Activated CD4-positive, alpha-beta T cell treated with anti-CD3 and anti-CD28 coated beads for 36 hours (primary cell): Measurements from ENCODE around the gene ZFYVE28. TPM values are rescaled to one million over a fixed set of nuclear protein-coding genes. Genes with fewer than 3 reads are reported as not detected.
"Not testable (repeated sequence)": the region's sequence is repeated elsewhere in the genome, so short reads cannot be mapped to it uniquely, and the experiment has no call there.

ENCODE experiments used
- ATAC-seq: fragments of 200-7000 bp; cut with Tn5 transposase; one replicate; pipeline ENCODE4 v1.10.0; 2021; ENCODE audit warnings: mild to moderate bottlenecking, moderate library complexity
- CTCF ChIA-PET: fragments of 350-600 bp; sonication (Branson Sonifier 250); formaldehyde crosslinking; loops from one replicate; lab custom pipeline; 2021; ENCODE audit warnings: antibody characterized with exemption; lab: Charles Lee
- POLR2A ChIA-PET: fragments of 350-600 bp; sonication (Branson Sonifier 250); formaldehyde crosslinking; loops from one replicate; lab custom pipeline; 2021; ENCODE audit warnings: antibody characterized with exemption, inconsistent platforms; lab: Charles Lee
- DNase-seq: peaks from one replicate; pipeline ENCODE4 v3.0.0-alpha.2; 2020
- H3K27ac Mint-ChIP-seq: one replicate; pipeline ENCODE4 v1.8.0; 2021; ENCODE audit warnings: mixed read lengths
- H3K27me3 Mint-ChIP-seq: one replicate; pipeline ENCODE4 v1.8.0; 2021; ENCODE audit warnings: mixed read lengths
- H3K36me3 Mint-ChIP-seq: one replicate; pipeline ENCODE4 v1.8.0; 2021; ENCODE audit warnings: low read depth, mixed read lengths
- H3K4me1 Mint-ChIP-seq: one replicate; pipeline ENCODE4 v1.8.0; 2021; ENCODE audit warnings: mixed read lengths
- H3K4me3 Mint-ChIP-seq: one replicate; pipeline ENCODE4 v1.8.0; 2021; ENCODE audit warnings: mild to moderate bottlenecking, moderate library complexity, mixed read lengths
- H3K9me3 Mint-ChIP-seq: one replicate; pipeline ENCODE4 v1.8.0; 2021; ENCODE audit warnings: low read depth, mixed read lengths
- intact Hi-C, 2 experiments: fragments of 100-400 bp; cut with DNase I in 1 of 2; cut with micrococcal nuclease in 1 of 2; formaldehyde crosslinking; loops; one replicate each; pipeline versions ENCODE4 v1.14.2 to v1.15.1; 2022 to 2024; cut with DNase I, micrococcal nuclease
- total RNA-seq, 2 experiments: library from RNA; stranded (reverse); gene quantifications; one replicate each; pipeline ENCODE4 v1.2.3, GENCODE V29; 2021

The ZFYVE28 gene
- total RNA-seq, 2 experiments from 2014 or later, result 8.7 to 9.3 TPM

- intact Hi-C loops, result loop anchor here (2.0 to 5.0 kb wide), 9 partner anchors 39 to 1713 kb away; partner anchors contain the start of genes ADD1 (in 1 of the 2), FAM193A (in 1 of the 2), NSD2 (in 1 of the 2) and SLBP (in 1 of the 2)
- Mint-ChIP-seq H3K4me3 (no peak overlapping the region), H3K27me3 (no peaks in the 10 kb centered on the region), H3K9me3 (no peaks in the 10 kb centered on the region), H3K27ac (peak overlapping the region; percentile 40), H3K36me3 (peaks cover 18% of the 10 kb centered on the region), H3K4me1 (peaks cover 38% of the 10 kb centered on the region)
- ChIA-PET CTCF (interaction anchor here (1.0 kb wide), 2 partner anchors 169 to 175 kb away, joined by 3 read pairs; partner anchors contain the start of gene CFAP99), POLR2A (interaction anchor here (0.6 to 0.7 kb wide), 2 partner anchors 18 to 619 kb away, joined by 3 read pairs; partner anchors contain the start of gene MXD4)
- peak; percentile 43 for DNase-seq
- no peak for ATAC-seq
Observed at GRCh38 chr4:2243681-2244380, 174.6 kb downstream of the ZFYVE28 start.

DNA sequence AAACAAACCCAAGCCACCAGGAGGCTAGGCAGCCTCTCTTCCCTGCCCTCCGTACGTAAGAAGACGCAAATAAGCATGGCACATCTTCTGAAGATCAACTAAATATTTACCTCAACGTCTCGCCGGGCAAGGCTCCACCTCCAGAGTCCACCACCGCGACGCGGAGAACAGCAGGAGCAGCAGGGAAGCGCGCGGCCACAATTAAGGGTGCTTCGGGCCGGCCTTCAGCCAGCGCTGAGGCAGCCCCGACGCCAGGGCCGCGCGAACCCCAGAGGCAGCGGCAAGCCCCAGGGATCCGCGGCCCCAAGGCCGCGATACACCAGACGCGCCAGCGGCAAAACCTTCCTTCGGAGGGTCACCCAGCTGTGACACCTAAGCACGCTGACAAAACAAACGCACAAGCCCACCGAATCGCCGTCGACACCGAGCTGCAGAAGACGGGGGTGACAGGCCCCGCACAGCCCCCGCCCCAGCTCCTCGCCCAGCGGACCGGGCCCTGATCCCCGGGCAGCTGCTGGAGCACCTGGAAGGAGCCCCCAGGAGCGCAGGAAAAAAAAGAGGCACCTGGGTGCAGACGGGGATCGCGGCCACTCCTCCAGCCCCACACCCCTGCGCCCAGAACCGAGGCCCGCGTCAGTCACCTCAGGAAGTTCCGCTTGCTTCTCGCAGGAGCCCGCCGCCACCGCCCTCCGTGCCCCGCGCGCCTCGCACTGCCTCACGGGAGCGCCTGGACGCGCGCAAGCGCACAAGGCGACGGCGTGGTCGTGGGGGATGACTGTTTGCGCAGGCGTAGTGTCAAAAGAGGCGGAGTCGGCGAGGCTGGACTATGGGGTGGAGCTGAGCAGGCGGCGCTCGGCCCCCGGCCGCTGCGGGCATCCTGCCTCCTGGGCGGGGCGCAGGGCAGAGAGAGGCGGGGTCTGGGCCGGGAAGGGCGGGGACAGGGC is 176.8 kb downstream of the ZFYVE28 start, which contains the start of the genes HAUS3 and POLN:
Gene HAUS3 (minus strand): TSS at position 712 of the 944 bp plus-strand sequence. CDS start 1,175 bp downstream, outside the sequence.
Gene POLN (minus strand): TSS at position 712 of the 944 bp plus-strand sequence. CDS start 12,890 bp downstream, outside the sequence.
- ChIA-PET CTCF (interaction anchor here (0.6 to 4.4 kb wide), 7 partner anchors 14 to 719 kb away, joined by 3 to 25 read pairs (median 3); partner anchors contain the start of genes CFAP99 and ZFYVE28), POLR2A (interaction anchor here (0.8 to 2.9 kb wide), 5 partner anchors 18 to 227 kb away, joined by 3 to 15 read pairs (median 3); partner anchors contain the start of genes MXD4 and RNF4)
- H3K4me1 Mint-ChIP-seq, result peaks cover 54% of the 10 kb centered on the region
- H3K36me3 Mint-ChIP-seq, result peaks cover 32% of the 10 kb centered on the region
- H3K4me3 Mint-ChIP-seq, result peak within 1 kb of the TSS; percentile 91
- peak within 1 kb of the TSS; percentile 88 for H3K27ac Mint-ChIP-seq
- peak; percentile 97 for ATAC-seq
- peak; percentile 99 for DNase-seq
- H3K27me3 Mint-ChIP-seq, result no peaks in the 10 kb centered on the region
- intact Hi-C loops, result loop anchor here (1.0 to 5.0 kb wide), 19 partner anchors 21 to 1716 kb away; partner anchors contain the start of genes CFAP99 (in 2 of the 2), FAM193A (in 2 of the 2), MXD4 (in 2 of the 2) and RNF4 (in 2 of the 2)
- H3K9me3 Mint-ChIP-seq, result no peaks in the 10 kb centered on the region

- DNase-seq (no peak), ATAC-seq (no peak)
- Mint-ChIP-seq H3K9me3 (no peaks in the 10 kb centered on the region), H3K4me3 (peak overlapping the region; percentile 91), H3K36me3 (peaks cover 36% of the 10 kb centered on the region), H3K4me1 (peaks cover 59% of the 10 kb centered on the region), H3K27me3 (no peaks in the 10 kb centered on the region), H3K27ac (peak overlapping the region; percentile 88)
- POLR2A ChIA-PET, result interaction anchor here (1.4 to 2.9 kb wide), 2 partner anchors 21 to 227 kb away, joined by 3 to 15 read pairs; partner anchors contain the start of gene MXD4
- CTCF ChIA-PET, result interaction anchor here (0.6 to 4.4 kb wide), 6 partner anchors 15 to 223 kb away, joined by 3 to 25 read pairs (median 3); partner anchors contain the start of genes CFAP99 and ZFYVE28
- intact Hi-C loops, result loop anchor here in 1 of 2 experiments (2.0 to 5.0 kb wide), 5 partner anchors 506 to 1716 kb away; partner anchors contain the start of gene ADD1
Observed at GRCh38 chr4:2241003-2241402, 177.4 kb downstream of the ZFYVE28 start.

DNA sequence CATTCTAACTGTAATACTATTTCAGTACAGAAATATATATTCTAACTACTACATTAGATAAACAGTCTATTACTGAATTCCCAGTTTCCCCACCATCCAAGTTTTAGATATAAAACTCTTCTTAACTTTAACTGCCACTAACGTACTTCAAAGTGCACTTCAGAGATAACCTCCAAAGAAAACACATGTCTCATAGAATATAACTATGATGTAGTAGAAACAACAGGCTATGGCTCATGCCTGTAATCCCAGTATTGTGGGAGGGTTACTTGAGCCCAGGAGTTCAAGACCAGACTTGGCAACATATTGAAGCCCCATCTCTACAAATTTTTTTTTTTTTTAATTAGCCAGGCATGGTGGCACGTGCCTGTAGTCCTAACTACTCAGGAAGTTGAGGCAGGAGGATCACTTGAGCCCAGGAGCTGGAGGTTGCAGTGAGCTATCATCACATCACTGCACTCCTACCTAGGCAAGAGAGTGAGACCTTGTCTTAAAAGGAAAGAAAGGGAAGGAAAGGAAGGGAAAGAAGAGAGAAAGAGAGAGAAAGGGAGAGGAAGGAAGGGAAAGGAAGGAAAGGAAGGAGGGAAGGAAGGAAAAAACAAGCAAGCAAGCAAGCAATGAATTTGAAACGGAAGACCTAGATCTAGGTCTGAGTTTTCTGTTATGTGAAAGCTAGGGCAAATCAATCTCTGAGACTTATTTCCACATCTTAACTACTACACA is 181.3 kb downstream of the ZFYVE28 start:
- no peaks in the 10 kb centered on the region for H3K9me3 Mint-ChIP-seq
- H3K4me3 Mint-ChIP-seq, result peak overlapping the region; percentile 29
- intact Hi-C loops, result no loop called here
- H3K4me1 Mint-ChIP-seq, result peaks cover 59% of the 10 kb centered on the region
- peak overlapping the region; percentile 70 for H3K27ac Mint-ChIP-seq
- H3K27me3 Mint-ChIP-seq, result no peaks in the 10 kb centered on the region
- peaks cover 50% of the 10 kb centered on the region for H3K36me3 Mint-ChIP-seq
- CTCF ChIA-PET, result interaction anchor here (0.7 to 4.4 kb wide), 5 partner anchors 16 to 492 kb away, joined by 3 to 25 read pairs (median 6); partner anchors contain the start of gene RNF4
- POLR2A ChIA-PET, result interaction anchor here (0.6 kb wide), 1 partner anchor 224 kb away, joined by 3 read pairs; no protein-coding TSS in a partner anchor
- no peak for DNase-seq
- no peak for ATAC-seq

DNA sequence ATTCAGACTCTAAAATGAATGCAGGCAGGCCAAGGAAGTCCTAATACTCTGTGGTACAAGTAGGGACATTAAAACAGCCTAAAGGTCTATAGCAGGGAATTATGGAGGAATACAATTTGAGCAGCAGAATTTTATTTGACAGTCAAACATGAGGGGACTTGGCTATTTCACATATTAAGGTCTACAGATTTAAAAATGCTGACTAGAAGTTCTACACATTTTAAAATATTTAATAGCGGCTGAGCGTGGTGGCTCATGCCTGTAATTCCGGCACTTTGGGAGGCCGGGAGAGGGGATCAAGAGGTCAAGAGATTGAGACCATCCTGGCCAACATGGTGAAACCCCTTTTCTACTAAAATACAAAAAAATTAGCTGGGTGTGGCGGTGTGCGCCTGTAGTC is 187.4 kb downstream of the ZFYVE28 start:
- POLR2A ChIA-PET, result interaction anchor here (0.5 kb wide), 1 partner anchor 137 kb away, joined by 3 read pairs; no protein-coding TSS in a partner anchor
- H3K9me3 Mint-ChIP-seq, result no peaks in the 10 kb centered on the region
- H3K4me3 Mint-ChIP-seq, result no peak overlapping the region
- no peak overlapping the region for H3K27ac Mint-ChIP-seq
- intact Hi-C loops, result no loop called here
- no peaks in the 10 kb centered on the region for H3K27me3 Mint-ChIP-seq
- ATAC-seq (no peak), DNase-seq (no peak)
- CTCF ChIA-PET, result interaction anchor here (0.7 kb wide), 1 partner anchor 839 kb away, joined by 3 read pairs; no protein-coding TSS in a partner anchor
- peaks cover 18% of the 10 kb centered on the region for H3K36me3 Mint-ChIP-seq
- peaks cover 21% of the 10 kb centered on the region for H3K4me1 Mint-ChIP-seq

GRCh38 chr4:2226261-2226660 is 192.2 kb downstream of the ZFYVE28 start:
- Mint-ChIP-seq H3K4me3 (no peak overlapping the region), H3K4me1 (no peaks in the 10 kb centered on the region), H3K36me3 (peaks cover 4% of the 10 kb centered on the region), H3K9me3 (no peaks in the 10 kb centered on the region), H3K27me3 (no peaks in the 10 kb centered on the region), H3K27ac (no peak overlapping the region)
- CTCF ChIA-PET, result no interaction called here
- intact Hi-C loops, result no loop called here
- ATAC-seq (no peak), DNase-seq (no peak)
- POLR2A ChIA-PET, result no interaction called here

DNA sequence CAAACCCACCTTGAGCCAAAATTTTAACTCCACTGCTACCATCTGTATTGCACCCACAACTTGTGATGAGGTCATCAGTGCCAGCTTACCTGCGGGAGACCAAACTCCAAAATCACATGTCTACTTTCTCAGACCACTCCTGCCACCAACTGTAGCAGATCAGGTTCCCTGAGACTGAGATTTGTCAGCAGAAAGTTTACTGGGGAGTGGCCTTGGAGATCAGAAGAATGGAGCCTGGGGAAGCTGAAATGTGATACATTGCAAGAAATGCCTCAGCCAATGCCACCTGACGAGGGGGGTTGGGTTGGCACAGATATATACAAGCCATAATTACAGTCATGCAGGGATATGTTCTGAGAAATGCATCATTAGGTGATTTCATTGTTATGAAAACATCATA is 195.6 kb downstream of the ZFYVE28 start:
- no peaks in the 10 kb centered on the region for H3K36me3 Mint-ChIP-seq
- H3K9me3 Mint-ChIP-seq, result no peaks in the 10 kb centered on the region
- ChIA-PET POLR2A (no interaction called here), CTCF (interaction anchor here (0.5 kb wide), 1 partner anchor 267 kb away, joined by 3 read pairs; no protein-coding TSS in a partner anchor)
- H3K4me1 Mint-ChIP-seq, result no peaks in the 10 kb centered on the region
- intact Hi-C loops, result loop anchor here in 1 of 2 experiments (5.0 kb wide), 1 partner anchor 129 kb away; no protein-coding TSS in a partner anchor
- no peak for ATAC-seq
- H3K27me3 Mint-ChIP-seq, result no peaks in the 10 kb centered on the region
- H3K27ac Mint-ChIP-seq, result no peak overlapping the region
- no peak for DNase-seq
- no peak overlapping the region for H3K4me3 Mint-ChIP-seq

GRCh38 chr4:2221378-2221777 is 197.1 kb downstream of the ZFYVE28 start:
- H3K27me3 Mint-ChIP-seq, H3K36me3 Mint-ChIP-seq, H3K9me3 Mint-ChIP-seq, H3K4me3 Mint-ChIP-seq, ATAC-seq, H3K27ac Mint-ChIP-seq, DNase-seq, H3K4me1 Mint-ChIP-seq, POLR2A ChIA-PET: not testable (repeated sequence)
- intact Hi-C loops, result loop anchor here in 1 of 2 experiments (5.0 kb wide), 1 partner anchor 131 kb away; no protein-coding TSS in a partner anchor
- CTCF ChIA-PET, result interaction anchor here (1.0 to 2.6 kb wide), 10 partner anchors 9 to 240 kb away, joined by 3 to 25 read pairs (median 4); partner anchors contain the start of gene MXD4

- H3K9me3 Mint-ChIP-seq, result no peaks in the 10 kb centered on the region
Observed at GRCh38 chr4:2220016-2220630, 198.3 kb downstream of the ZFYVE28 start.

More at GRCh38 chr4:2220016-2220630, 198.3 kb downstream of the ZFYVE28 start:
- Mint-ChIP-seq H3K4me1 (no peaks in the 10 kb centered on the region), H3K27ac (no peak overlapping the region), H3K36me3 (no peaks in the 10 kb centered on the region), H3K27me3 (no peaks in the 10 kb centered on the region), H3K4me3 (no peak overlapping the region)
- CTCF ChIA-PET, result interaction anchor here (0.6 to 2.6 kb wide), 36 partner anchors 9 to 494 kb away, joined by 3 to 25 read pairs (median 4); partner anchors contain the start of genes HAUS3, MXD4, POLN and RNF4
- POLR2A ChIA-PET, result interaction anchor here (1.0 kb wide), 1 partner anchor 12 kb away, joined by 3 read pairs; no protein-coding TSS in a partner anchor
- intact Hi-C loops, result loop anchor here (1.0 to 5.0 kb wide), 6 partner anchors 42 to 242 kb away; partner anchors contain the start of gene MXD4 (in 1 of the 2)
- ATAC-seq, result peak; percentile 95
- peak; percentile 88 for DNase-seq
